ENCODE results near the gene ERG. TPM values are rescaled to one million over a fixed set of nuclear protein-coding genes. Genes with fewer than 3 reads are reported as not detected.

Gene ERG
- total and polyA plus RNA-seq, 9 of the 15 experiments (the other 6 are each of a cell fraction or from before 2014, with no cell fraction given), result 0.06 TPM; not detected in 8

DNA sequence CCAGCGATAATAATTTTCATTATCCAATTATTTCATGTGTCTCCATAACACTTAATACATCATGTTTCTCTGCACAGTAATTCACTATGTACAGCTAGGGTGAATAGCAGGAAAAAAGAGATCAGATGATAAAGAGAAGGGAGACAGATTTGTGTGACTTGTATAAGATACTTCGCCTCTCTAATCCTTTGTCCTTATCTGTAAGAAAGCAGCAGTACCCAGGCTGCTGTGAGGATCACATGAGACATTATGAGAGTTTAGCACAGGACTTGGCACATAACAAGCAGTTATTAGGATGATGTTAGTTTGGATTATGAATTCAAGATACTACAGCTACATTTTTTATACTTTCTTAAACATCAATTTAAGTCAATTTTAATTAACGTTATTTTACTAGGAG is 6.3 kb downstream of the ERG start (continued):
- TF ChIP-seq TEAD4 (IDR thresholded peaks at IDR 0.05; ENCODE audit: low read length) (peak; percentile 65; the same call in 1 of the 2 replicates), TEAD4 (CRISPR knock-in tag; IDR thresholded peaks at IDR 0.05; ENCODE audit: borderline replicate concordance) (no peak), FUS (optimal IDR thresholded peaks at IDR 0.05; ENCODE audit: low read depth, low read length) (no peak), KHSRP (IDR thresholded peaks at IDR 0.05) (no peak), SETDB1 (IDR thresholded peaks at IDR 0.05; ENCODE audit: low read length) (no peak)
- TF ChIP-seq, protein P1, sequence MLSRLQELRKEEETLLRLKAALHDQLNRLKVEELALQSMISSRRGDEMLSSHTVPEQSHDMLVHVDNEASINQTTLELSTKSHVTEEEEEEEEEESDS (CRISPR knock-in tag; IDR thresholded peaks at IDR 0.05), result no peak
- TF ChIP-seq, protein P2, sequence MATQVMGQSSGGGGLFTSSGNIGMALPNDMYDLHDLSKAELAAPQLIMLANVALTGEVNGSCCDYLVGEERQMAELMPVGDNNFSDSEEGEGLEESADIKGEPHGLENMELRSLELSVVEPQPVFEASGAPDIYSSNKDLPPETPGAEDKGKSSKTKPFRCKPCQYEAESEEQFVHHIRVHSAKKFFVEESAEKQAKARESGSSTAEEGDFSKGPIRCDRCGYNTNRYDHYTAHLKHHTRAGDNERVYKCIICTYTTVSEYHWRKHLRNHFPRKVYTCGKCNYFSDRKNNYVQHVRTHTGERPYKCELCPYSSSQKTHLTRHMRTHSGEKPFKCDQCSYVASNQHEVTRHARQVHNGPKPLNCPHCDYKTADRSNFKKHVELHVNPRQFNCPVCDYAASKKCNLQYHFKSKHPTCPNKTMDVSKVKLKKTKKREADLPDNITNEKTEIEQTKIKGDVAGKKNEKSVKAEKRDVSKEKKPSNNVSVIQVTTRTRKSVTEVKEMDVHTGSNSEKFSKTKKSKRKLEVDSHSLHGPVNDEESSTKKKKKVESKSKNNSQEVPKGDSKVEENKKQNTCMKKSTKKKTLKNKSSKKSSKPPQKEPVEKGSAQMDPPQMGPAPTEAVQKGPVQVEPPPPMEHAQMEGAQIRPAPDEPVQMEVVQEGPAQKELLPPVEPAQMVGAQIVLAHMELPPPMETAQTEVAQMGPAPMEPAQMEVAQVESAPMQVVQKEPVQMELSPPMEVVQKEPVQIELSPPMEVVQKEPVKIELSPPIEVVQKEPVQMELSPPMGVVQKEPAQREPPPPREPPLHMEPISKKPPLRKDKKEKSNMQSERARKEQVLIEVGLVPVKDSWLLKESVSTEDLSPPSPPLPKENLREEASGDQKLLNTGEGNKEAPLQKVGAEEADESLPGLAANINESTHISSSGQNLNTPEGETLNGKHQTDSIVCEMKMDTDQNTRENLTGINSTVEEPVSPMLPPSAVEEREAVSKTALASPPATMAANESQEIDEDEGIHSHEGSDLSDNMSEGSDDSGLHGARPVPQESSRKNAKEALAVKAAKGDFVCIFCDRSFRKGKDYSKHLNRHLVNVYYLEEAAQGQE (IDR thresholded peaks at IDR 0.05; ENCODE audit: borderline replicate concordance), result no peak
- TF ChIP-seq, protein P2 (CRISPR knock-in tag; IDR thresholded peaks at IDR 0.05; ENCODE audit: low read depth), result no peak
